ENCODE results near the gene POLE2.

DNA sequence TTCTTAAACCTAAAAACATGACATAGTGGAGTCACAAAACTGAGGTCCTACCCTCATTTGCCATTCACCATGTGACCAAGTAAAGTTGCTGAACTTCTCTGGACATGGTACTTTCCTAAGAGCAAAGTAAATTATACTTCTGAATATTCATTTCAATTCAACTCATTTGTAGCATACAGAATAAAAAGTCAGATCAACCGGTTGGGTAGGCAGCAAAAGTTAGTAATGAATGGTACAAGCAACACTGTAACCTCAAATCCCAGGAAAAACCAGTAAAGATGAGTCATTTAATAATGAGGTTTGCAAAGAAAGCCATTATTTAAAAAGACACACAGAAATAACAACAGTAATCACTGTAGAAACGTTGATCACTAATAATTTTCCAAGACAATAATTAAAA is 8.7 kb downstream of the POLE2 start:
- TF ChIP-seq CTCF (IDR thresholded peaks at IDR 0.05) = no peak
- TF ChIP-seq POLR2A (IDR thresholded peaks at IDR 0.05) = no peak
